Activated T-cell treated with anti-CD3 and anti-CD28 coated beads for 24 hours (primary cell): ENCODE data around the gene C1orf94.
"Not testable (repeated sequence)": the region's sequence is repeated elsewhere in the genome, so short reads cannot be mapped to it uniquely, and the experiment has no call there.

ENCODE experiments used
- DNase-seq: peaks from one replicate; pipeline ENCODE4 v3.0.0-alpha.2; 2020; ENCODE audit warnings: low read depth

The C1orf94 gene

DNA sequence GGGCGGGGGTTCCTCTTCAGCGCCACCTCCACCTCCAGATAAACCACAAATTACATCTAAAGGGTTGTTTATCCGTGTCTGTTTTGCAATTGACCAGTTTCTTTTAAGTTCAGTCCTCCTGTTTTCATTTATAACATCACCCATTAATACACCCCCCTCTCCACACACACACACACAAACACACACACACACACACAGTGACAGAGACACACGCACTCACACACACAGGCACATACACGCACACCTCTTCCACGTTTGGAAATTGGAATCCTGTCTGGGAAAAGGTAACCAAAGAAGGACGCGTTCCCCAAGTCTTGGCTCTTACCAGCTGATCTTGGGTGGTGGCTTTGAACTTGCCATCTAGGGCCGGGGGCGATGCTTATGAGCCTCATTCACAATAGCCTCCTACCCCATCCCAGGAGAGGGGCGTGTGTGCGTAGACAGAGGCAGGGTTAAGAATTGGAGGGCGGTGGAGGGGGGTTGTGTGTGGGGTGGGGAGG is 11.2 kb upstream of the C1orf94 start:
- DNase-seq = no peak

DNA sequence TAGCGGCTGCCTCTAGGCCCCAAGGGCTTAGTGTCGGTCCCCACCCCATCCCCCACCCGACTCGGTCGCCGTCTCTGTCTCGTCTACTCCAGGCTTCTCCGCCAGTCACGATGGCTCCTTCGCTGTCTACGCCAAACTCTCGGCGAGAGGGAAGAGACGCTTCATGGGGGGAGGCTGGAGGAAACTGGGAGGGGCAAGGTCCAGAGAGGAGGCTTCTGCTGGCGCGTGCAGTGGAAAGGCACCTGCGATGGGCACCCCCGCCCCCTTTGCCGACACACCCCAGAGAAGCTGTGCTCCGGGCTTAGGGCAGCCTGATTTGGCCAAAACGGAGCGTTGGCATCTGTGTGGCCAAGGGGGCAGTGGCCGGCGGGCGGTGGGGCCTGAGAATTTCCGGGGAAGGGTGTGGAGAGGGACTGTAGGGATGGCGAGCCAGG is 10.5 kb upstream of the C1orf94 start:
- no peak for DNase-seq

DNA sequence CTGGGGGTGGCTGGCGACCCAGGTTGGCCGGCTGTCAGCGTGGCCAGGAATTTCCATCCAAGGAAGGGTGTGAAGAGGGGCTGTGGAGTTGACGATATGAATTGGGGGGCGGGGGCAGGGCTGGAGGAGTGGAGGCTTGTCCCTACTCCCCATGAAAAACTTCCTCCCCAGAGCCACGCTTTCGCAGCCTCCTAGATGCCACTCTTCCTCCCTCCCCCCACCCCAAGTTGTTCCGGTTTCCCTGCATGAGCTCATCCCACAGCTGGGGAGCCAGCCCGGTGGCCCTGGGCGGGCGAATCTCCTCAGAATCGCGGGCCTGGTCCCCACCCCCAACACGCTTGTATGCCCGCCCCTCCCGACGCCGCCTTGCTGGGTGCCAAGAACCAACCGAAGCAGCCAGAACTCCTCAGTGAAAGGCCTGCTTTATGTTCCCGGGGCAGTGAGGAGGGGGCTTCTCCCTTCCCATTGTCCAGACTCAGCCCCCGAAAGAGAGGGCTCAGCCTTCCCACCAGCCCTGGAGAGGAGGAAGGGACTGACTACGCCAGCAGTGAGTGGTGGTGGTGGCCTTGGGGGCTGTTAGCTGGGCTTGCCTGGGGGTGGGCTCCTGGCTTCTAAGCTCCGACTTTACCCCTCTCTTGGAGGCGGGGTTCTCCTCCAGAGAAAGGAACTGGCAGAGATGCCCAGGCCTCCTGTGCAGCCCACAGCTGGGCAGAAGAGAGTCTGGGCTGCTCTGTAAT is 9.9 kb upstream of the C1orf94 start:
- no peak for DNase-seq

DNA sequence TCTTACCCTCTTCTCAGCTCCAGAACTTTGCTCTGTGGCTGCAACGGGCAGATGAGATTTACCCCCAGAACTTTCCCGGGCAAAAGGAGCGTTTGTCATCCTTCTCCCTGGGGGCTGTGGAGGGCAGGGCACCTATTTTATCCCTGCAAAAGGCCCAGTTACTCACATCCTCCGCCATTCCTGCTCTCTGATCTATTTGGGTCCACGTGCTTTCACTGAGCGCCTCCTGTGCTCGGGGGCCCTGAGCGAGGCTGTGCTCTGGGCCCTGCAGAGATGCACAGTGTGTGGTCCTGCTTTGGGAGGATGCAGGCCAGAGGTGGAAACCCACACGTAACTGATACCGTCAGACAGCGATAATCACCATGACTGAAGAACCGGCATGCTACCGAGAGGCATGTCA is 9.3 kb upstream of the C1orf94 start:
- no peak for DNase-seq

DNA sequence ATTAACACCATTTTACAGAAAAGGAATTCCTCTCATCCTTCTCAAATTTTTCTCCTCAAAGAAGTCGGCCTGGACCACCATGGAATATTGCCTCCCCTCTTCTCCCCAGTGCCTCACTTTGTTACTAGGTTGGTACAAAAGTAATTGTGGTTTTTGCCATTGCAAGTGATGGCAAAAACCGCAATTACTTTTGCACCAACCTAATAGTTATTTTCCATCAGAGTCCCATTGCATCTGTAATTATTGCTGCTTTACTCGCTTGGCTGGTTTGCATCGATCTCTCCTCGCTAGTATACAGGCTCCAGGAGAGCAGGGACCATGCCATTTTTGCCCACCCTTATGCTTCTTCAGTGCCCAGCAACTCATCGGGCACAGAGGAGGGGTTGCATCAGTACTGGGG is 963 bp upstream of the C1orf94 start:
- DNase-seq = no peak

DNA sequence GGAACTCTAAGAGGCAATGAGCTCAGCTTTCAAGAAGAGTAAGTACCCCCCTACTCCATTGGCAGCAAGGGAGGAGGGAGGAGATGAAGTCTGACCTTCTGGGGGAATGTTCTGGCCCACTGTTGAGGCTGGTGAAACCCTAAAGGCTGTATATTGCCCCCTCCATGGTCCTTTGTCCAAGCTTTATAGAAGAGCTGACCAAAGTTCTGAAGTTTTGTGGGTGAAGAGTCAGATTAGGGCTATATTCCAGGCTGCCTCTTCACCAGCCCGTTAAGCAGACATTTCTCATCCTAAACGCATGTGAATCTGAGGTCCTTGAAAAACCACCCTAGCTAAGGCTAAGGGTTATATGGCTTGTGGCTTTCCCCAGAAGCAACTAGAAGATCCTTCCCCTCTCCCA is 1.4 kb downstream of the C1orf94 start:
- no peak for DNase-seq

DNA sequence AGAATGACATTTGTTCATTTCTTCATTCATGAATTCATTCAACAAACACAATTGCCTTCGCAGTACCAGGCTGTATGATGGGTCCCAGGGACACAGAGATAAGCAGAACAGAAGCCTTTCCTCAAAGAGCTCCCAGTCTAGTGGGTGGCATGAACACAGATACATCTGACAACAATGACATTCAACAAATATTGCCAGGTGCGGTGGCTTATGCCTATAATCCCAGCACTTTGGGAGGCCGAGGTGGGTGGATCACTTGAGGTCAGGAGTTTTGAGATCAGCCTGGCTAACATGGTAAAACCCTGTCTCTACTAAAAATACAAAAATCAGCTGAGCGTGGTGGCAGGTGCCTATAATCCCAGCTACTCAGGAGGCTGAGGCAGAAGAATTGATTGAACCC is 6.7 kb downstream of the C1orf94 start:
- not testable (repeated sequence) for DNase-seq

DNA sequence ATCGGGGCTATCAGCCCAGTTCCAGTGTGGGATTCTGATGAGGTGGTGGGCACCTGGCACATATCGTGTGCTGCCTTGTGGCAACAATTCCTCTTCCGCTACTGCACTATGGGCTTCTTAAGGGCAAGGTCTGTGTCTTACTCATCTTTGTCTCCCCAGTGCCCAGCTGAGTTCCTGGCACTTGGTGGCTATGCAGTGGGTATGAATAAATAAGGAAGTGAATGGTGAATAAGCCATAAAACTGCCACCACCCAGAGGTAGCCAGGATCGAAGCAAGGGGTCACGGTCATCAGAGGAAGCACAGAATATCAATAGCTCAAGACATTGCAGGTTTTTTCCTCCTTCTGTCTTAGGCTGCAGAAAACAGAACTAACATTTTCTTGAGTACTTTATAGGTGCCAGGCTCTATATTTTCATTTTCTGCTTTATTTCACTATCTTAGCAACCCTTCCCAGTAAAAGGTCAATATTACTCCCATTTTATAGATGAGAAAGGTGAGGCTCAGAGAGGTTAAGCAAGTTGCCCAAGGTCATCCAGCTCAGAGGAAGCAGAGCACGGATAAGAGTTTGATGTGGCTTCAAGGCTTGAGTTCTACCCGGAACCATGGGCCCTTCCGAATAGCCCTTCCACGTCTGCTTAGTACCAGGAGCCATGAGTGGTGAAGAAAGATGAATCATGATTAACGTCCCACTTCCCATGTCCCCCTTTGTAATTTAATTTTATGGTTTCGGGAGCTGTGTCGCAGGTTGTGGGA is 10.2 kb downstream of the C1orf94 start:
- DNase-seq = no peak

DNA sequence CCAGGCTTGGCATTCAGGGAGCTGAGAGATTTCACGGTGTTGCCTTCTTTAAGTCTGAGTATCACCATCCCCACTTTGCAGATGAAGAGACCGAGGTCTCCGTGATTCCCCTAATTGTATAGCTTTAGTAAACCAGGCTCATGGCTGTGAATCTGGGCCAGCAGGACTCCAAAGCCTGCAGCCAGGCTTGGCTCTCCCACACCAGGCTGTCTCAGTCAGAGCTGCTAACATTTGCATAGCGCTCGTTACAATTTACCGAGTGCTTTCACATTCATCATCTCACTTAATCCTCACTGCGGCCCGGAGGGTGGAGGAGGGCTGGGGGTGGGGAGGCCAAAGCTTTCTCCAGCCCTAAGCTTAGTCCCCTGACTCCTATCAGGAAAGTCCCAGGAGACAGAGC is 11.7 kb downstream of the C1orf94 start:
- no peak for DNase-seq

DNA sequence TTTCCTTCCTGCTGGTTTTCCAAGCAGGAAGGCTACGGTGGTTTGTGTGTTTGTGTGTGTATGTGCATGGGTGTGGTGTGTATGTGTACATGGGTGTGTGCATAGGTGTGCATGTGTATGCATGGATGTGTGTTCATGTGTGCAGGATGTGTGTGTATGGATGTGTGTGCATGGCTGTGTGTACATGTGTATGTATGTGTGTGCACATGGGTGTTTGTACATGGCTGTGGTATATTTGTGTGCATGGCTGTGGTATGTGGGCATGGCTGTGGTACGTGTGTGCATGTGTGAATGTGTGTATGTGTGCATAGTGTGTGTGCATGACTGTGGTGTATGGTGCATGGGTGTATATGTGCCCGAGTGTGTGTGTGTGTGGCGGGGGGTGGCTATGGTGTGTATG is 12.3 kb downstream of the C1orf94 start:
- no peak for DNase-seq

DNA sequence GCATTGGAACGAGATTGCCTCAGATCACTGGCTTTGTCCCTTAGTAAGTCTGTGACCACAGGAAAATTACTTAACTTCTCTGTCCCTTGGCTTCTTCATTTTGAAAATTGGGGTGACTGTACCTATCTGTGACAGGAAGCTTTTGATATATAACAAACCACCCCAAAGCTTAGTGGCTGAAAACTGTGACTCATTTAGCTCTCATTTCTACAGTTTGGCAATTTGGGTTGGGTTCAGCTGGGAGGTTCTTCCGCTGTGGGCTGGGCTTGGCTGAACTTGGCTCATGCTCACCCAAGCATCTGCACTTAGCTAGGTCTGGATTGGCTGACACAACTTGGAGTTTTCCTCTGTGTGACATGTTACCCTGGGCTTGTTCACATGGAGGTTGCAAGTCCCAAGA is 14.0 kb downstream of the C1orf94 start:
- DNase-seq = no peak

DNA sequence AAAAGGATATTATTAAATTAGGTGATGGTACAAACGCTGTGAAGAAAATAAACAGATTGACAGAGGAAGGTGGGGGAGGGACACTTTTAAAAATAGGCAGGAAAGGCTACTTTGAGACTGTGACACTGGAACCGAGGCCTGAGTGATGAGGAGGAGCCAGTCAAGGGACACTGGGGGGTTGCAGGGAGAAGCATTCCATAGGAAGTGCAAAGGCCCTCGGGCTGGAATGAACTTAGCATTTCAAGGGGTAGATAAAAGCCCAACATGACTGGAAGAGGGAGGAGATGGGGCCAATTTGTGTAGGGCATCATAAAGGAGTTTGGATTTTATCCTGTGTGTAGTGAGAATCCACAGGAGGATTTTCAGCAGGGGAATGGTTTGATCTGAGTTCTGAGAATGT is 15.9 kb downstream of the C1orf94 start:
- DNase-seq = no peak

DNA sequence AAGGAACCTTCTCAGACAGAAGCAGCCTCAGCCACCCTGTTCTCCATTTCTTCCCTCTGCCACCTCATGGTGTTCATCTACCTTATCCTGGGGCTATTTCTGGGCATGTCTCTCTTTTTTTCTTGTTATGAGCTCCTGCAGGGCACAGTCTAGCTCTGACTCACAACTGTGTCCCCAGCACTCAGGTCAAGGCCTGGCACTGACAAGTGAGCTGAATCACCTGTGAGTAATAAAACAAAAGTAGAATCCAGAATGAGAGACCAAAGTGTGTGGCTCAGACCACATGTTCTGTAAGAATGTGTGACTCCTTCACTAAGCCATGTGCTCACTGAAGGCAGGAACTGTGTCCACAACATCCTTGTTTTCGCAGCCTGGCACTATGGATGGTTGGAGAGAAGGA is 23.2 kb downstream of the C1orf94 start:
- DNase-seq = no peak

DNA sequence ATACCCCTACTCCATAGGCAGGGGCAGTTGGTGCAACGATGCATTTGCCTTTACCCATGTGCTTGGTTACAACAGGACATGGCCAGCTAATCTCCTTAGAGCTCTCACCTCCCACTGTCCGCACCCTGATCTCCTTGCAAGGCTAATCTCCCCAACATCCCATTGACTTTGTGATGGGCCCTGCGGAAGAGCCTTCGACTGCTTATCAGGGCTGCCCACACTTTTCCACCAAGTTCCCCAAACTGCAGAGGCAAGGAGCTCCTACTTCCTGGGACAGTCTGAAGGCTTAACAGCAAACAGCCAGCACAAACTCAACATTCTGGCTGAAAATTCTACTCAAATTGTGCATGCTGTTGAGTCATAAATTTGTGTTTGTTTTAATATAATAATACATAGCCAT is 36.0 kb downstream of the C1orf94 start:
- DNase-seq = no peak

DNA sequence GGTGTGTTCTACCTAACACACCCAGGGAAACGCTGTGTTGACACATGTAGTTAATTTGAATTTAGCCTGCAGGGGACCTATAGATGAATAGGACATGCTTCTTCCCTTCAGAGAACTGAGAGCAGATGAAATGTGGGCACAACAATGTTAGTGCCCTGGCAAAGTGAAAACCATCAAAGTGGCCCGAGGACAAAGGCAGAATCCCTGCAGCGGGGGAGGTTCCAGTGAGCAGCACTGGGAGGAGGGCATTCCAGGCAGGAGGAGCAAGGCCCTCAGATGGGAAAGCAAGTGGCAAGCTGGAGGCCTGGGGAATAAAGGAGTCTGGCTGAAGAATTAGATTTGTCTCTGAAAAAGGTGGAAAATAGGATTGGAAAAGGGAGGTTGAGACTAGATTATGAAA is 37.2 kb downstream of the C1orf94 start:
- no peak for DNase-seq

DNA sequence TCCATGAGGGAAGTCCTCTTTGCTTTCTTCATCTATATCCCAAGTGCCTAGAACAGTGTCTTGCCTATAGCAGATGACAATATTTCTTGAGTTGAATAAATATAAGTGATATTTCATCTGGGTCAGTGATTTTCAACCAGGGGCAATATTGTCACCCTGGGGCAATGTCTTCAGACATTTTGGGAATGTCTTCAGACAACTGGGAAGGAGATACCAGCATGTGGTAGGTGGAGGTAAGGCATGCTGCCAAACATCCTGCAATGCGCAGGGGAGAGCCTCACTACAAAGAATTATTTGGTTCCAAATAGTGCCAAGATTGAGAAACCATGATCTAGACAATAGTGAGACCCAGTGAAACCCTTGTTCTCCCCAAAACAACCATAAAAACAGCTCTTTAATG is 54.7 kb downstream of the C1orf94 start:
- no peak for DNase-seq

DNA sequence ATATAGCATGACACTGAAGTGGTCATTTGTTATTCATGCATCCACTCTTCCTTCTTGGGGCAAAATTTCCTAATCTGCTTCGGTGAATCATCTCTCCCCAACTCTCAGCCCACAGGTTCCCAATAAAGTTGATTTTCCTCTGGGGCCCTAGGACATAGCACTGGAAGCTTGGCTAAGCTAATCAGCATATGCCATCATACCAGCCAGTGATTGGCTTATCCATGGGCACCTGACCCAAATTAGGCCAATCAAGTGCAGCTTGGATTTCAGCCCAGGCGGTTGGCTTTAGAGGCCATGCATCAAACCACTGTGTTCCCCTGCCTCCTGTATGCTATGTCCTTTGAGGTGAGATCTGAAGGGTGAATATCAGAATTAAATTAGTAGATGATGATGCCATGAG is 58.9 kb downstream of the C1orf94 start:
- DNase-seq = no peak

DNA sequence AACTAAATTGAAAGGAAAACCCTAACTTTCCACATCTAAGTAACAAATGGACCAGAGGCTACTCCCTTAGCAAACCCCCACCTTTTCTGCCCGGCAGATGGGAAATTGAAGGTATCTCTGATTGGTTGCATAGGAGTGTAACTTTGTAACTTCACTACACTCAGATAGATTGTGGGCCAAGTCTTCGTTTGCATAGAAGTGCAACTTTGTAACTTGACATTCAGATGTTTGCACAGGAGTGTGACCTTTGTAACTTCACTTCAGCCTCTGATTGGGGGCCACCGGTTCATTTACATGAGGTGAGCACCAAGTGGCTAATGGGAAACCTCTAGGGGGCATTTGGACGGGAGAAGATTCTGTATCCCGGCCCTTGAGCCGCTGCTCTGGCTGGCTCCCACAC is 59.4 kb downstream of the C1orf94 start:
- DNase-seq = no peak

DNA sequence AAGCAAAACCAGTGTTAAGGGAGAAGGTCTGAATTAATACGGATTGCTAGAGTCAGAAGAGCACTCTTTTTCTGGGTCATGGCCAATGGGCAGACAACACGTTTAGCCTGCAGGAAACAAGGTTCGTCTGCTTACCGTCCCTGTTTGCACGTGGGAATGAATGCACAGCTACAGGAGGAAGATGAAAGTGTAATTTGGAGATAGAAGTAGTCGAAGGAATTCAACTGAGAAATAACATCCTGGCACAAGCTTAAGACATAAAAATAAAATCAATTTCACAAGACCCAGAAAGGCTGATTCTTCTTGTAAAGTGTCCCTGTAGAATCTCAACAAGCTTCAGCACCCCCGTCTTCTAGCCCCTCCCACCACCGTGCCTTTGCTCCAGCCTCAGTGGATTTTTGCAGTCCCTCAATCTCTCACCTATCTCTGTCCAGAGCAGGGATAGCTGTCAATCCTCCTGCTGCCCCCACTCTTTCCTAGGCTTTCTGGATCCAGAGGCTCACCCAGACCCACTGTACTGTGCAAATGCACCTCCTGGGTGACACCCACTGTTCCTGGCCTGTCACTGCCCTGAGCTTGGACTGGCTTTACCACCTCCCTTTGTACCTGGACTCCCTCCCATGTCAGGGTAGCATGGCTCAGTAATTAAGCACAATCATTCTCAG is 60.6 kb downstream of the C1orf94 start:
- DNase-seq = no peak

DNA sequence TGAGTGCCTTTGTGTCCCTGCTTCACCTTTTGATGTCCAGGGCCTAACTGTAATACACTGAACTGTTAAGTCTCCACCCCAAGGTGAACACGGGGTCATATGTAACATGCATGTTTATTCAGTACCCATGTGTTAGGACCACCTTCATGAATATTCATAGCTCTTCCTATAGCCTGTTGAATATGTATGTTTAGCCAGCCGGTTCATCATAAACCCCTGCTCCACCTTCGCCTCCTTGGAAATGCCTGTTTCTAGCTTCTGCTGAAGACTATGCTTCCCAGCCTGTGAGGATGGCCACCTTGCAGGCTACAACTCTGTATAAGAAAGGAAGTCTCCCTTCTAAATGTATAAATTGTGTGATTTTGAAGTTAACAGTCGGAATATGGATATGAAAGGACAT is 69.3 kb downstream of the C1orf94 start:
- DNase-seq = no peak

DNA sequence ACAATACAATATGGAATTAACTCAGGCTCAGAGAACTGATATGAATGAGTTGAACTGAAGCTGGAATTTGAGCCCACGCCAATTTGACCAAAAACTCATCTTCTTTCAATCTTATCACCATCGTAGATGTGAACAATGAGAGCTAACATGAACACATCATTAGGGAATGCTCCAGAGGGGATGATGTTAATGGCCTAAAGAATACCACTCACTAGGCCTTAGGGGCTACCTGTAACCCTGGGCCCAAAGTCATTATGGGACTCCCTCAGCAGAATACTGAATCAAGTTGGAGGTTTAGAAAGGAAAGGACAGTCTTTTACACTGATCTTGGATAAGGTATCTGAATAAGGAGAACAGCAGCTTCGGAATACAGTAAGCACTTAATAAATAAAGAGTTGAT is 73.6 kb downstream of the C1orf94 start:
- DNase-seq = no peak

DNA sequence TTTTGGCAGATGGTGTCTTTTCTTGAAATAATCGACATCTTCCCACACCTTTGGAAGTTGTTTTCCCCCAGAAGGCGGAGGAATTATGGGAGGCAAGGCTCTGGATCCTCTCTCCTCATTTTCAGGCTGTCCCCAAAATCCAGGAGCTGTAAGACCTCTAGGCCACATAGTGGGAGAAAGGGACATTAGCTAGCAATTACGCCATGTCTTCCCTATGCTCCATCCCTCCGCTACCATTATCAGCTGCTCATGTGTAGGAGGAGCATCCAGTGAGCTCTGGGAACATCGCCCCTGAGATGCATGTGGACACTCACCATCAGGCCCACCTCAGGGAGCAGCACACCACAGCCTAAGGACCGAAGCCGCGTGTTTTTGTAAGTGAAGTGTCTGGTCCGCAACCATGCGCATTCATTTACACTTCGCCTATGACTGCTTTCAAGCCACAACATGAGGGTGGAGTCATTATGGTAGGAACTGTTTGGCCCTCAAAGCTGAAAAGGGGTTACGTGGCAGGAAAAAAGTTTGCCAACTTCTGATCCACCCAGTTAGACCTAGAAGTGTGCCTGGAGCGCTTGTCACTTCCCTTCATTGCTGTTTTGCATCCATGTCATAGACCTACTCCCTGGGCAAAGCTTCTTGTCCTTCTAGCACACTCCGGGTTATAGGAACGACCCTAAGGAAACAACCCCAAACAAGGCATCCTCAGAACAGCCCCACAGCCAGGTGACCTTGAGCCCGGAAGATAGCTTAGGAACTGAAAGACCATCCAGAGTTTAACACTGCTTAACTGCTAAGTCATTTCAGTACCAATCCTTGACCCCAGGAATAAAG is 85.5 kb downstream of the C1orf94 start:
- no peak for DNase-seq
